GM12878 (cell line): ENCODE results near the gene KCNA2. TPM values are rescaled to one million over a fixed set of nuclear protein-coding genes. Genes with fewer than 3 reads are reported as not detected.
A peak's percentile ranks its signal among the peaks of the same experiment; 100 is the strongest.

Experiments
- ASH2L ChIP-seq: fragments of 300-600, 200-600 bp; sonication (generic); IDR thresholded peaks from 2 replicates; pipeline ENCODE4 v1.6.1; 2017; ENCODE audit warnings: low read depth, mild to moderate bottlenecking, borderline replicate concordance
- BCLAF1 ChIP-seq: fragments of 450-650 bp; IDR thresholded peaks from 2 replicates; pipeline ENCODE4 v1.6.1; 2017; ENCODE audit warnings: antibody characterized with exemption, mild to moderate bottlenecking, moderate library complexity
- HDAC6 ChIP-seq: fragments of 200-600 bp; sonication (generic); IDR thresholded peaks from one replicate; pipeline ENCODE4 v1.8.0; 2017; ENCODE audit warnings: antibody characterized with exemption; ENCODE audit not compliant: unreplicated experiment
- MAX ChIP-seq: IDR thresholded peaks from 2 replicates; pipeline ENCODE4 v1.6.1; 2012; ENCODE audit warnings: low read depth, low read length, improper control_type of control experiment
- MTA2 ChIP-seq: fragments of 450-650 bp; IDR thresholded peaks from 2 replicates; pipeline ENCODE4 v1.6.1; 2016; ENCODE audit warnings: low read depth, mild to moderate bottlenecking, moderate library complexity
- MTA3 ChIP-seq: IDR thresholded peaks from 2 replicates; pipeline ENCODE4 v1.6.1; 2012; ENCODE audit warnings: low read length, inconsistent platforms, borderline replicate concordance
- NKRF ChIP-seq: fragments of 450-650 bp; conservative IDR thresholded peaks from 2 replicates; pipeline ENCODE4 v1.6.1; 2017; ENCODE audit warnings: mild to moderate bottlenecking, moderate library complexity
- POU2F2 ChIP-seq: IDR thresholded peaks from 3 replicates; pipeline ENCODE4 v1.6.1; 2011; ENCODE audit warnings: low read depth, mild to moderate bottlenecking, low read length, borderline replicate concordance
- RAD21 ChIP-seq: IDR thresholded peaks from 2 replicates; pipeline ENCODE4 v1.6.1; 2011; ENCODE audit warnings: mild to moderate bottlenecking, low read depth, low read length, moderate library complexity; ENCODE audit not compliant: insufficient read depth
- REST ChIP-seq: IDR thresholded peaks from 2 replicates; pipeline ENCODE4 v1.6.1; 2012; ENCODE audit warnings: mild to moderate bottlenecking, low read depth, low read length
- RFX5 ChIP-seq: IDR thresholded peaks from 2 replicates; pipeline ENCODE4 v1.6.1; 2011; ENCODE audit warnings: low read depth, low read length, improper control_type of control experiment
- SPI1 ChIP-seq: IDR thresholded peaks from 2 replicates; pipeline ENCODE4 v1.6.1; 2011; ENCODE audit warnings: low read depth, mild to moderate bottlenecking, low read length, moderate library complexity, borderline replicate concordance; ENCODE audit not compliant: insufficient read depth
- SREBF1 ChIP-seq: IDR thresholded peaks from 2 replicates; pipeline ENCODE4 v1.6.1; 2012; ENCODE audit warnings: mild to moderate bottlenecking, low read length
- ZBED1 ChIP-seq: IDR thresholded peaks from 2 replicates; pipeline ENCODE4 v1.6.1; 2016; ENCODE audit warnings: borderline replicate concordance
- ZNF592 ChIP-seq: fragments of 450-650 bp; IDR thresholded peaks from 2 replicates; pipeline ENCODE4 v1.6.1; 2017; ENCODE audit warnings: mild to moderate bottlenecking, moderate library complexity
- polyA plus RNA-seq, 11 experiments: library from polyadenylated mRNA; depleted of rRNA in 4 of 11; unstranded in 6 of 11; stranded (reverse) in 5 of 11; fragments of >200 nt; fragmentation: Nextera tagmentation in 4 of 11; fragmentation: Illumina TruSeq in 1 of 11; extraction: Ambion mirVana in 4 of 11; extraction: Trizol in 1 of 11; gene quantifications; 1 replicate in 1 of 11; 2 replicates in 10 of 11; pipeline versions ENCODE4 v1.2.1 to v1.2.3, GENCODE V29; 2011 to 2016; ENCODE audit warnings: inconsistent platforms in 2 of 11, missing spikeins in 2 of 11, low read depth in 1 of 11
- total RNA-seq, 4 experiments: library from RNA; depleted of rRNA in 3 of 4; stranded (reverse); fragments of >200 nt in 3 of 4; fragmentation: Illumina TruSeq in 1 of 4; extraction: Trizol in 1 of 4; gene quantifications; 2 replicates each; pipeline versions ENCODE4 v1.2.1 to v1.2.3, GENCODE V29; 2013 to 2021

KCNA2 gene
- total and polyA plus RNA-seq, 10 of the 15 experiments (the other 5 are each of a cell fraction or from before 2014, with no cell fraction given), result 0.02 to 0.56 (median 0.10) TPM; not detected in 2

- TF ChIP-seq BCLAF1 (no peak), POU2F2 (no peak), REST (peak; percentile 59; the same call in 1 of the 2 replicates), HDAC6 (no peak), RAD21 (peak; percentile 86), ZNF592 (no peak), ASH2L (no peak), SPI1 (peak; percentile 69; the same call in 1 of the 2 replicates), NKRF (no peak), MTA2 (0 out of 2 replicates have a peak, but pooled peaks have one; percentile 52), SREBF1 (no peak), ZBED1 (0 out of 2 replicates have a peak, but pooled peaks have one; percentile 37), MAX (no peak), RFX5 (no peak), MTA3 (no peak)
Measured at GRCh38 chr1:110619412-110620249, 13.5 kb upstream of the KCNA2 start (continued).
